Transverse colon (tissue), 4 donors: Measurements from ENCODE around the gene CBX4. TPM values are rescaled to one million over a fixed set of nuclear protein-coding genes. Genes with fewer than 3 reads are reported as not detected.
A peak's percentile ranks its signal among the peaks of the same experiment; 100 is the strongest.

Experiments used
- DNase-seq: peaks from one replicate; pipeline ENCODE4 v3.0.0-alpha.2; 2019
- H3K27ac ChIP-seq, 4 donors: fragments of 200-600 bp; sonication (generic); 2 replicates each; pipeline ENCODE4 v1.5.1; 2016 to 2018; ENCODE audit warnings: inconsistent platforms in 4 of 4
- H3K27me3 ChIP-seq: fragments of 200-600 bp; sonication (generic); 2 replicates; pipeline ENCODE4 v1.5.1; 2017; ENCODE audit warnings: inconsistent platforms
- H3K36me3 ChIP-seq, 4 donors: fragments of 200-600 bp; sonication (generic); 2 replicates each; pipeline ENCODE4 v1.5.1; 2017 to 2019; ENCODE audit warnings: inconsistent platforms in 4 of 4
- H3K4me1 ChIP-seq, 4 donors: fragments of 200-600 bp; sonication (generic); 2 replicates each; pipeline ENCODE4 v1.5.1; 2017 to 2020; ENCODE audit warnings: inconsistent platforms in 4 of 4
- H3K4me3 ChIP-seq, 4 donors: fragments of 200-600 bp; sonication (generic); 1 replicate in 1 of 4; 2 replicates in 3 of 4; pipeline versions ENCODE4 v1.5.1 to v1.6.1; 2017 to 2019; ENCODE audit warnings: inconsistent platforms in 4 of 4
- H3K9me3 ChIP-seq, 2 donors: fragments of 200-600 bp; sonication (generic); 2 replicates each; pipeline ENCODE4 v1.5.1; 2017 to 2019; ENCODE audit warnings: inconsistent platforms in 2 of 2
- EP300 ChIP-seq: sonication (generic); formaldehyde crosslinking; IDR thresholded peaks from one replicate; pipeline ENCODE4 v1.6.1; 2017; ENCODE audit warnings: antibody characterized with exemption, low read depth
- POLR2A ChIP-seq: fragments of 450-650 bp; IDR thresholded peaks from one replicate; pipeline ENCODE4 v1.6.1; 2016; ENCODE audit warnings: antibody characterized with exemption, mild to moderate bottlenecking, moderate library complexity
- POLR2AphosphoS5 ChIP-seq, 3 donors: sonication (generic); formaldehyde crosslinking; IDR thresholded peaks; one replicate each; pipeline ENCODE4 v1.6.1; 2016; ENCODE audit warnings: antibody characterized with exemption in 3 of 3
- WGBS, 2 donors: methylation state at CpG; one replicate each; pipeline ENCODE4 v1.1.5; 2018; ENCODE audit warnings: low coverage in 1 of 2; 5-methylcytosine and 5-hydroxymethylcytosine counted together
- in situ Hi-C, 4 donors: fragments of 200-750 bp; cut with MboI; loops; one replicate each; pipeline versions ENCODE4 v1.15.0 to v1.15.1; 2017; ENCODE audit warnings: low sequenced_read_pairs in 3 of 4, low pct_ligation_motif_present in 1 of 4, low pct_unique_long_range_greater_than_20kb in 1 of 4
- intact Hi-C: fragments of 100-400 bp; cut with DNase I; formaldehyde crosslinking; loops from one replicate; pipeline ENCODE4 v1.15.1; 2023; ENCODE audit warnings: low total_unique reads
- total RNA-seq, 4 donors: library from RNA; depleted of rRNA; stranded (reverse); fragments of >200 nt; gene quantifications; one replicate each; pipeline ENCODE4 v1.1.0, GENCODE V29; 2016
- TF ChIP-seq, protein P1 (sequence below), 5 experiments: fragments of 200-600 bp in 3 of 5; fragments of 450-650 bp in 2 of 5; sonication (generic) in 3 of 5; IDR thresholded peaks; 1 replicate in 2 of 5; 2 replicates in 3 of 5; pipeline ENCODE4 v1.5.1; 2016 to 2017; ENCODE audit warnings: antibody characterized with exemption in 5 of 5, inconsistent platforms in 3 of 5, mild to moderate bottlenecking in 2 of 5, moderate library complexity in 1 of 5

CBX4 gene
- total RNA-seq, 4 donors from 2014 or later: 6.6 to 25.1 (median 8.3) TPM

DNA sequence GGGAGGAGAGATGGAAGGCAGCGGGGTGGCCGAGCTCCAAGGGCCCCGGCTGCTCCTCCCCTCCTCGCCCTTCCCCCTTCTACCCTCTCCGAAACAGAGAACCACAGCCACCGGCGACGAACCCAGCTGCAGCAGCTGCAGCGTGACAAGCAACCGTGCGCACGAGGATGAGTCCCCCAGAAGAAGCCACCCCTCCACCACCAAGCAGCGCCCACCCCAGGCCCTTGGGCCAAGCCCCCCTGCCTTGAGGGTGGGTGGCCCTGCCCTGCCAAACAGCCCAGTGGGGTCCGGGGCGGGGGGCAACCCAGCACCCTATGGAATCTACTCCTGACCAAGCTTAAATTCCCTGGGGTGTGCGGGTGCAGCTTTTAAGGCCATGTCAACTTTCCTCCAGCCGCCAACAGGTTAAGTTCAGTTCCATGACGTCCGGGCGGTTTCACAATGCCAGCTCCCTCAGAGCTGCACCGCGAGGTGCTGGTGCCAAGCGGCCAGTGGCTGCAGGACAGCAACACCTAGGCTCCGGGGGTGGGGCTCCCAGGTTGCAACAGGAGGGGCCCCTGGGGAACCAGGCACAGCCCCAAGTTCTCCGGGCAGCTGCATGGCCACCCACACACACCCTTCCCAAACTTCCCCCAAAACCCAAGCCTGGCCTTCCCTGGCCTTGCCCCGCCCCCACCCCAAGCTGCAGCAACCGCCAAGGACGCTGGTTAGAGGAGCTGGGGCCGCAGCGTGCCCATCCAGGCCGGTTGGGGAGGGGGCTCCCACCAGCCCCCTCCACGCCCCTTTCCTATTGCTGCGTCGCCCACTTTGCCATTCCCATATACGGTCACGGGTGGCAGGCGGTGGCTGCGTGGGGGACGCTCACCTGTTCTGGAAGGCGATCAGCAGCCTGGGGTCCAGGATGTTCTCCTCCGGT lies 2.0 kb downstream of the CBX4 start:
- H3K4me1 ChIP-seq: peaks cover 37 to 68% (median 58%) of the 10 kb centered on the region in 4 donors
- intact Hi-C loops (loop anchor here (10.0 kb wide), 1 partner anchor 158 kb away; no protein-coding TSS in a partner anchor), in situ Hi-C loops (no loop called here)
- peak overlapping the region; percentile 98 to 99 (median 98) for H3K27ac ChIP-seq
- H3K27me3 ChIP-seq: peaks cover 26% of the 10 kb centered on the region
- WGBS, 2 donors: 9% methylated on average over 31 of the region's 41 CpGs; no CpG with 5 or more reads in 1 of the 2 donors
- peaks cover 0 to 13% (median 2%) of the 10 kb centered on the region in 4 donors for H3K36me3 ChIP-seq
- H3K9me3 ChIP-seq: no peaks in the 10 kb centered on the region
- DNase-seq: peak; percentile 91
- H3K4me3 ChIP-seq: peak overlapping the region; percentile 63 to 92 (median 74)
- no peak for TF ChIP-seq EP300
- peak; percentile 59 for TF ChIP-seq POLR2A
- TF ChIP-seq, protein P1, sequence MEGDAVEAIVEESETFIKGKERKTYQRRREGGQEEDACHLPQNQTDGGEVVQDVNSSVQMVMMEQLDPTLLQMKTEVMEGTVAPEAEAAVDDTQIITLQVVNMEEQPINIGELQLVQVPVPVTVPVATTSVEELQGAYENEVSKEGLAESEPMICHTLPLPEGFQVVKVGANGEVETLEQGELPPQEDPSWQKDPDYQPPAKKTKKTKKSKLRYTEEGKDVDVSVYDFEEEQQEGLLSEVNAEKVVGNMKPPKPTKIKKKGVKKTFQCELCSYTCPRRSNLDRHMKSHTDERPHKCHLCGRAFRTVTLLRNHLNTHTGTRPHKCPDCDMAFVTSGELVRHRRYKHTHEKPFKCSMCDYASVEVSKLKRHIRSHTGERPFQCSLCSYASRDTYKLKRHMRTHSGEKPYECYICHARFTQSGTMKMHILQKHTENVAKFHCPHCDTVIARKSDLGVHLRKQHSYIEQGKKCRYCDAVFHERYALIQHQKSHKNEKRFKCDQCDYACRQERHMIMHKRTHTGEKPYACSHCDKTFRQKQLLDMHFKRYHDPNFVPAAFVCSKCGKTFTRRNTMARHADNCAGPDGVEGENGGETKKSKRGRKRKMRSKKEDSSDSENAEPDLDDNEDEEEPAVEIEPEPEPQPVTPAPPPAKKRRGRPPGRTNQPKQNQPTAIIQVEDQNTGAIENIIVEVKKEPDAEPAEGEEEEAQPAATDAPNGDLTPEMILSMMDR (IDR thresholded peaks at IDR 0.05): peak in 3 of 5 experiments; percentile 20 to 57 (median 32)
- peak; percentile 48 to 69 (median 66) for TF ChIP-seq POLR2AphosphoS5 (IDR thresholded peaks at IDR 0.05)

DNA sequence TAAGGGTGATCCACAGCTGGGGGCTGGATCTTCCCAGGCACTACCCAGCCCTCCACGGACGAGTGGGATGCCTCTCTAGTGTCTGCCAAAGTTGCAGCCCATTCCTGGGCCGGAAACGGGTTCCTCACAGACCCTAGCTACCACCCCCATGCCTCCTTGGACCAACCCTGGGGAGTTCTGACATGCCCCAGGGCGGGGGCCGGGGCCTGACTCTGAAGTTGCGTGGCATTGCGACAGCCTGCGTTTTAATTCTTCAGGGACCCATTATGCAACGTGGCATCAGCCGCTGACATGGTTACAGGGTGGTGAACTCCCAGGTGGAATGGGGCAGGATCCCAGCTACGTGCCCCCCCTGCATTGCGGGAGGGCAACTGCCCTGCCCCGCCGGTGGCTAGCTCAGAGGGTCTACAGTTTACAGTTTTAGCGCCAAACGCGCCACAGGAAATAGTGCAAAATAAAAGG lies 2.7 kb downstream of the CBX4 start:
- Histone ChIP-seq H3K4me1 (peaks cover 43 to 68% (median 60%) of the 10 kb centered on the region in 4 donors), H3K27ac (peak overlapping the region; percentile 98 to 99 (median 98)), H3K27me3 (peaks cover 19% of the 10 kb centered on the region), H3K4me3 (peak overlapping the region in 2 of 4 donors; percentile 73 to 75), H3K9me3 (no peaks in the 10 kb centered on the region), H3K36me3 (peaks cover 0 to 13% (median 2%) of the 10 kb centered on the region in 4 donors)
- intact Hi-C loops: loop anchor here (10.0 kb wide), 1 partner anchor 158 kb away; no protein-coding TSS in a partner anchor
- DNase-seq: peak; percentile 45
- in situ Hi-C loops: no loop called here
- 28% methylated on average over 18 of the region's 18 CpGs; no CpG with 5 or more reads in 1 of the 2 donors for WGBS, 2 donors
- TF ChIP-seq EP300 (no peak), POLR2A (no peak)
- TF ChIP-seq, protein P1 (IDR thresholded peaks at IDR 0.05): no peak

DNA sequence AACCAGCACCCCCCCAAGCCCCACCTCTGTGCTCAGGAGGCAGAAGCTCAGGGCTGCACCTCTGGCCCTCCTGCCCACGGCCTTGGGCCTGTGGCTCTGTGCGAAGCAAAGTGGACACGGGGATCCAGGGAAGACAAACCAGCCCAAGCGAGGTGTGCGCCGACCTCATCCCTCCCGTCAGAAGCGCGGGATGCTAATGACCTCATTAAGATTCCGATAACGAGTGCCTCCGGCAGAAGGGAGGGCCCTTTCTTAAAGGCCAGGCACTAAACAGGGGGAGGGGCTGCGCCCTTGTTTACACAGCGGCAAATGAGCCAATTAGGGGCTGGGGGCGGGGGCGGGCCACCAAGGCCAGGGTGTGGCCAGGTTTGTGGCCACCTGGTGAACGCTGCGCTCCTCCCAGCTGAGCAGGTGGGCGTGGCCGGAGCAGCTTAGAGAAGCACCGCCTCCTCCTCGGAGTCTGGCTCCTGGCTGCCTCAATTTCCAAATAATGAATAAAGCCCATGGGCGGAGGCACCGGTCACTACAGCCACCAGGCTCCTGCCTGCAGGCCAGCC lies 3.2 kb downstream of the CBX4 start:
- whole genome bisulfite sequencing, 2 donors: 68% methylated on average over 24 of the region's 24 CpGs; no CpG with 5 or more reads in 1 of the 2 donors
- H3K4me3 ChIP-seq: peak overlapping the region in 2 of 4 donors; percentile 73 to 75
- TF ChIP-seq, protein P1 (IDR thresholded peaks at IDR 0.05): no peak
- TF ChIP-seq POLR2AphosphoS5 (IDR thresholded peaks at IDR 0.05): peak in 1 of 3 donors; percentile 14
- H3K9me3 ChIP-seq: no peaks in the 10 kb centered on the region
- peak; percentile 87 for DNase-seq
- peaks cover 14% of the 10 kb centered on the region for H3K27me3 ChIP-seq
- H3K4me1 ChIP-seq: peaks cover 45 to 69% (median 60%) of the 10 kb centered on the region in 4 donors
- peak overlapping the region; percentile 98 to 99 (median 98) for H3K27ac ChIP-seq
- H3K36me3 ChIP-seq: peaks cover 0 to 13% (median 2%) of the 10 kb centered on the region in 4 donors
- intact Hi-C loops (loop anchor here (10.0 kb wide), 1 partner anchor 159 kb away; no protein-coding TSS in a partner anchor), in situ Hi-C loops (no loop called here)

DNA sequence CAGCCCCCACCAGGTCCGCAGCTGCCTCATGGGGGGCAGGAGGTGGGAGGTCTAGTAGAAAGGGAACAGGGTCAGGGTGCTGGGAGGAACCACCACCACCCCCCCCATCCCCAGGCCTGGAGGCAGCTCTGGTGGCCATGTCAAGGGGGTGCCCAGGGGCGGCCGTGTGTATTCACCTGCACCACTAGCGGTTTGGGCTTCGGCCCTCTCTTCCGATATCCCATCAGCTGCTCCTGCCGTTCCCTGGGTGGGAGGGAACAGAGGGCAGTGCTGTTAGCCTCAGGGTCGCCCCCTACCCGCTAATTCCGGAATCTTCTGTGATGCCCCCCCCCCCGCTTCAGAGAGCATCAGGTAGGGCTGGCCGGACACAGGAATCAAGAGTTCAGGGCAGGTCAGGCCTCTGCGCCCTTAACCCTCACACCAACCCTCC lies 3.8 kb downstream of the CBX4 start:
- 78% methylated on average over 13 of the region's 13 CpGs; no CpG with 5 or more reads in 1 of the 2 donors for WGBS, 2 donors
- intact Hi-C loops: loop anchor here (10.0 kb wide), 1 partner anchor 159 kb away; no protein-coding TSS in a partner anchor
- TF ChIP-seq EP300: no peak
- TF ChIP-seq, protein P1 (IDR thresholded peaks at IDR 0.05): no peak
- TF ChIP-seq POLR2A: no peak
- no peak for TF ChIP-seq POLR2AphosphoS5 (IDR thresholded peaks at IDR 0.05)
- Histone ChIP-seq H3K9me3 (no peaks in the 10 kb centered on the region), H3K27me3 (peaks cover 8% of the 10 kb centered on the region), H3K36me3 (peaks cover 0 to 13% (median 2%) of the 10 kb centered on the region in 4 donors), H3K27ac (peak overlapping the region in 1 of 4 donors; percentile 99), H3K4me1 (peaks cover 45 to 66% (median 60%) of the 10 kb centered on the region in 4 donors), H3K4me3 (no peak overlapping the region)
- in situ Hi-C loops: no loop called here
- no peak for DNase-seq
